HG02588 (cell line): ENCODE measurements around the gene UQCRC1.

Experiments used
- ATAC-seq: cut with Tn5 transposase; IDR thresholded peaks from one replicate; pipeline ENCODE4 v1.9.1; 2021; ENCODE audit warnings: mild to moderate bottlenecking, moderate library complexity; ENCODE audit not compliant: unreplicated experiment

UQCRC1 gene

DNA sequence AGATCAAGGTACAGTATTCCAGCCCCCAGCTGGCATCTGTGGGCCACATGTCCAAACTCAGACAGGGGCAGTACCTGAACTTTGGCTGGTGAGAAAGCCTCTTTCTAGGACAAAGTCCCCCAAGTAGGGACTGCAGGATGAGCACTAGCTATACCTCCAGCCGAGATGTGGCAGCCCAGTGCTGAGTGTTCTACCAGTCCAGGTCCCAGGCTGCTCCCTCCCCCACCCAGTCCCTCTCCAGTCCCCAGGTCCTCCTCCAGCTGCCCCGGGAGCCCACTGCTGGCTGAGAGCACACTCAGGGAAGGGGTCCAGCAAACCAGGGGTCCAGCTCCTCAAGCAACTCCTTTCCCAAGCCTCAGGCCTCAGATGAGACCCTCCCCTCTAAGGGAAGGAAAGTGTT lies 24.3 kb upstream of the UQCRC1 start:
- ATAC-seq: no peak

DNA sequence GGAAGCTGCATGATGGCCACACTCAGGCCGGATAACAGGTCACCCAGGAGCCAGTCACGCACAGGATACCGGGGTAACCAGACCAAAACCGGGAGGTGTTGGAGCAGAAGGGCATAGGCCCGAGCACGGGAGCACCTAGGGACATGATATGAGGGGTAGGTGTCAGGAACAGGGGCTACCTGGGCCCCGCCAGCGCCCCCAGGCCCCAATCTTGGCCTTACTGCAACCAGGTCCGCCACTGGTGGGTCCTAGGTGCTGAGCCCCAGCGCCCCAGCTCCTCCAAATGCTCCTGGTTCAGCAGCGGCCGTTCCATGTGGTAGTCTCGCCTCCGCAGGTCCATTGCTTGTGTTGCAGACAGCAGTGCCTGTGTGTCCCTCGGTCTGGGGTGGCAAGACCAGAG lies 23.8 kb upstream of the UQCRC1 start:
- no peak for ATAC-seq

DNA sequence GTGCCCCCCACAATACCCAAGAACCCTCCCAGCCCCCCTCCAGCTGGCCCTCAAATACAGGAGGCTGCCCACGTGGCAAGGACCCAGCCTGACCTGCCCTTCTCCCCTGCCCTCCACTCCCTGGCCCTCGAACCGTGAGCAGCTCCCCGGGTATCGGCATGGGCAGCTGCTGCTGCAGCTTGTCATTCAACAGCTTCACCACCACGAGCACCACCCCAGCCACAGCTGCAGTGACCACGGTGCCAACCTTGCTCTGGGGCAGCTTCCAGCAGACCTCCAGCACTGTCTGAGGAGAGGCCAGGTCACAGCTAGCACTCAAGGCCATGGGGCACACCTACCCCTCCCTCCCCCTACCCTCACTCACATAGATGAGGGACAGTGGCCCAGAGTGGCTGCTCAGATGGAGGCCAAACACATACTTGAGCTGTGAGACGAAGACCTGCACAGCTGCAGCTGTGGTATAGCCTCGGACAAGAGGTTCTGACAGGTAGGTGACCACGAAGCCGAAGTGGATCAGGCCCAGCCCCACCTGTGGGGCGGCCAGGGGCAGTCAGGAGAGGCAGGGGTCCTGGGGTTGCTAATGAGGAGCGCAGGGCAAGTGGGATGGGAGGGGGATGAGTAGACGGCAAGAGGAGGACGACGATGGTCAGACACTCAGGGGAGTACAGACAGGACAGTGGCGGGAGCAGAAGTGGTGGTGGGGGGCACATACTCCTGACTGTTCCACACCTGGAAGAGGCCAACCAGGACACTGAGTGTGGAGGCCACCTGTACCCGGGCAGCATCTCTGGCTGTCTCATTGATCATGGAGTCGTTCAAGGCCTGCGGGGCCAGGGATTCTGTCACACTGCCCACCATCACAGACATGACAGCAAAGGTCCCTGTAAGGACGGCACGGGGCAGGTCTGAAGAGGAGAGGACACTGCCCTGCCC lies 22.3 kb upstream of the UQCRC1 start:
- ATAC-seq: no peak

DNA sequence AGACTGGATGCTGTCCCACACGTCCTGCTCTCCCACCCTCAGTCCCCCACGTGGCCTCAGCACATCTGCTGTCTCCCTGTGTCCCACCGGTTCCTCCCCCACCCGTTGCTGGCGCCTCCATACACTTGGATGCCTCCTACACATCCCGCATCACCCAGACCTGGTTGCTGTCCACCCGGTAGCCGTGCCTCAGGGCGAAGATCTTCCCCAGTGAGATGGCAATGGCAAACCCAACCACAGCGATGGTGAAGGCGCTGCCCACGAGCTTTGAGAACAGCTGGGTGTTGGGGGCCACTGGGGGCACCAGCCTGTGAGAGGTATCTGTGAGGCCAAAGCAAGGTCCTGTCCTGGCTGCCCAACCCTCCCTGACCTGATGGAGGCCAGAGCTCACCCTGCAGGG lies 21.4 kb upstream of the UQCRC1 start:
- no peak for ATAC-seq

DNA sequence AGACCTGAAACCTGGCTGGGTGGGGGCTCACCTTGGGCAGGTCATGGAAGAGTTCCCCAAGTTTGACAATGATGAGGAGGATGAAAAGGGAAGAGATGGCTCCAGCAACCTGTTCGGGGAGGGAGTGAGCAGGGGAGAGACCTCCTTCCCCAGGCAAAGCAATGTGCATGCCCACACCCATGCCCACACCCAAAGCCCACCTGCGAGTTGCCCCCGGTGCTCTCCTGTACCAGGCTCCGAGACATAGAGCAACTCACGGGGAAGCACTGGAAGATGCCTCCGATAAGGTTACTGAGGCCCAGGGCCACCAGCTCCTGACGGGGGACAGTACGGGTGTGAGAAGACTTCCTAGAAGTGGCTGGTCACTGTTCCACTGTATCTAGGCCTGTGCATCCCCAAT lies 21.0 kb upstream of the UQCRC1 start:
- ATAC-seq: no peak

DNA sequence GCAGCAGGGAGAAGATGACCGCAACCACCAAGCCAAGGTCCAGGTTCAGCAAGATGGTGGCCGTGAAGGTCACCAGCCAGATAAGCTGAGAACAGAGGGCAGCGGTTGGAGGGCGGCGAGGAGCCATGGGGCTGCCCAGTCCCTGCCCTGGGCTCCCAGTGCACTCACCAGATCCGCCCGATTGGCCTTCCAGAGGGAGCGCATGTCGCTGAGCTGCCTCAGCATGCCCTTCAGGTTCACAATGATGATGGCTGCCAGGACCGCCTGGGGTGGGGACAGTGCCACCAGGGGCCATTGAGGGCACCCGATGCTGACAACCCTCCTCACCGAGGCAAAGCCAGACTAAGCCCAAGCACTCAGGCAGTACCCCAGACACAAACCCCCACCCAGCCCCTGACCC lies 20.4 kb upstream of the UQCRC1 start:
- no peak for ATAC-seq

DNA sequence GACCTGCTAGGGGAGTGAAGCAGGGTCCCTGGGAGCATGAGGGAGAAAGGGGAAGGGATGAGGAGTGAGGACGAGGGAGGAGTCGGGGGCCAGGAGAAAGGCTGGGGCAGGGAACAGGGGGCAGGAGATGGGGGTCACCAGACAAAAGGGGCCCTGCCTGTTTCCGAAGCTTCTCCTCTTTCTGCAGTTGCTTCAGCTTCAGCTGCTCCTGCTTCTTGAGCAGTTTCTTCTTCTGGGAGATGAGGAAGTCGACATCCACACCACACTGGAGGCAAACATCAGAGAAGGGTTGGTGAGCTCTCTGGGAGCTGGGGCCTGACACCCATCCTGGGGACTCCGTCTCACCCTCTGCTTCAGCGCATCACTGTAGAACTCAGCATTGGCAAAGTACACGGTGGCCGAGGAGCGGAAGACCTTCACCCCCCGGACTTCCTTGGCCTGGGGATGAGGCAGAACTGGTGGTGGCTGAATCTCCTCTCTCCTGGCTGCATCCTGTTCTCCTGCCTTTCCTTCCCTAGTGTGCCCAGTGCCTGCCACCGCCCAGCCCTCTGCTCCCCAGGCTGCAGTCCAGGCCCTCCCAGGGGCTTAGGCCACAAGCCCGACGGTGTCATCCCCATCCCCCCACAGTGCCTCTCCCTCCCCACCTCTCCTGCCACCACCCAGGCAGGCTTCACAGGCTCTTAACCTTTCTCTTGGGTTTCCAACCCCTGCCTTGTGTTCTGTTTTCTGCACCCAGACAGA lies 19.0 kb upstream of the UQCRC1 start:
- no peak for ATAC-seq

DNA sequence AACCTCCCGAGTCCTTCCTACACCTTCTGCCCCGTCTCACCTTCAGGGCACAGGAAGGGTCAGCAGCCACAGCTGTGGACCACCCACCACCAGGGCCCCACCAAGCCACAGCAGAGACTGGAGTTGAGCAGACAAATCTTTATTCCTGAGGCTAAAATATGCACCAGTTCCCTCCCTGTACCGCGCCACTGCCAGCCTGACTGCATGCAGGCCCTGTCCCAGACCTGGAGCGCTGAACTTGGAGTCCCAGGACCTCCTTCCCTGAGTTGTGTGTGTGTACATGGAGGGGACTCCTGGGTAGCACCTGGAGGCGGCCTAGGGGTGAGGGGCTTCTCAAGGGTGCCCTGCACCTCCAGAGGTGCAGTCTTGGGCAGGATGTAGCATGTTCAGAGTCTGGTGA lies 16.2 kb upstream of the UQCRC1 start:
- no peak for ATAC-seq

DNA sequence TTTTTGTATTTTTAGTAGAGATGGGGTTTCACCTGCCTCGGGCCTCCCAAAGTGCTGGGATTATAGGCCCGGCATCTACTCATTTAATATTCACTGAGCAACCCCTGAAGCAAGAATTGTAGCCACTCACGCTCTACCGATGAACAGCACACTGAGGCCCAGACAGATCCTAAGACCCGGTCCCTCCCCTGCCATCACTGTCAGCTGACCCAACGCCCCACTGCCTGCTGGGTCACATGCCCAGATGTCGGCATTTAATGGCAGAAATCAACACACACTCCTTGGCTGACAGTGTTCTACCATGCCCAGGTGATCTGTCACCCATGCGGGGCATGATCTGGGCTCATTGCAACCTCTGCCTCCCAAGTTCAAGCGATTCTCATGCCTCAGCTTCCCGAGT lies 15.3 kb upstream of the UQCRC1 start:
- no peak for ATAC-seq

DNA sequence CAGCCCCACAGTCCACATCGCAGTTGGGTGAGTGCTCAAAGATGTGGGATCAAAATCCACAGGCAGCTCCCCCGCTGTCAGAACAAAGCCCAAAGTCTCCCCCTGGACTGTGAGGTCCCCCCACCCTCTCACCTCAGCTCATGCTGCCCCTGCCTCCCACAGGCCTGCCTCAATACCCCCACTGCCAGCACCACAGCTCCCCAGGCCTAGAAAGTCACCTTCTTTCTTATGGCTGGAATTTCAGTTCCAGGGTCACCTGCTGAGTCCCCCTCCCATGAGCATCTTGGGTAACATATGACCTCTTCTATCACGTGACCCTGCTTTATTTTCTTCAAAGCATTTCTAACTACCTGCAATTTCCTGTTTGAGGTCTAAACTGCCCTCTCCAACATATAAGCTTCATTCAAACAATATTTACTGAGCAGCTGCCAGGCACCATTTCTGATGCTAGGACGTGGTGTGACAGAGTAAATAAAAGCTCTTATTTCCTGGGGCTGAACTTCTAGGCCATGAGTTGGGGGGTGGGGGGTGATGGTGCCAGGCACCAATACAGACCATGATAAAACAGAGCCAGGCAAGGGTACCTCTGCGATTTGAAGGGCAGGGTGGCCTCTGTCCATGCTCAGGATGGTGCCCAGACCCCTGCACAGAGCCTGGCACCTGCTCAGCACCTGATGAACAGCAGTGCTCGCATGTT lies 14.6 kb upstream of the UQCRC1 start:
- ATAC-seq: no peak

DNA sequence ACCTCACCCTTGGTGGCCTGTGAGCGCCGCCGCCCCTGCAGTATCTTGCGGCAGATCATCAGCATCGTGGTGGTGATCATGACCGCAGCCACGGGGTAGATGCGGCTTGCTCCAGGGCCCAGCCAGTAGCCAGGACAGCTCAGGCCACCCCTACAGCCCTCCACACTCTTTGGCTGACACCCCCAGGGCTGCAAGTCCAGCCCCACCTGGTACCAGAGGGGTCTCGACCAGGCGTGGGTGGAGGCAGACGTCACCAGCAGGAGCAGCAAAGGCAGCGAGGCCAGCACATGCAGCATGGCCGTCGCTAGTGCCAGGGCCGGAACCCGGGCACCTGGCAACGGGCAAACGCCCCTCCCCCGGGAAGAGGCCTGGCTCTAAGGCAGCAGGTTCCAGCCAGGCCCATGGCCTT lies 12.0 kb upstream of the UQCRC1 start, which contains the start of gene TMEM89:
Gene TMEM89, minus strand, starts transcription at position 309 of the 409 bp plus-strand sequence. Its CDS starts 13 bp downstream, at position 296.
- ATAC-seq: no peak

DNA sequence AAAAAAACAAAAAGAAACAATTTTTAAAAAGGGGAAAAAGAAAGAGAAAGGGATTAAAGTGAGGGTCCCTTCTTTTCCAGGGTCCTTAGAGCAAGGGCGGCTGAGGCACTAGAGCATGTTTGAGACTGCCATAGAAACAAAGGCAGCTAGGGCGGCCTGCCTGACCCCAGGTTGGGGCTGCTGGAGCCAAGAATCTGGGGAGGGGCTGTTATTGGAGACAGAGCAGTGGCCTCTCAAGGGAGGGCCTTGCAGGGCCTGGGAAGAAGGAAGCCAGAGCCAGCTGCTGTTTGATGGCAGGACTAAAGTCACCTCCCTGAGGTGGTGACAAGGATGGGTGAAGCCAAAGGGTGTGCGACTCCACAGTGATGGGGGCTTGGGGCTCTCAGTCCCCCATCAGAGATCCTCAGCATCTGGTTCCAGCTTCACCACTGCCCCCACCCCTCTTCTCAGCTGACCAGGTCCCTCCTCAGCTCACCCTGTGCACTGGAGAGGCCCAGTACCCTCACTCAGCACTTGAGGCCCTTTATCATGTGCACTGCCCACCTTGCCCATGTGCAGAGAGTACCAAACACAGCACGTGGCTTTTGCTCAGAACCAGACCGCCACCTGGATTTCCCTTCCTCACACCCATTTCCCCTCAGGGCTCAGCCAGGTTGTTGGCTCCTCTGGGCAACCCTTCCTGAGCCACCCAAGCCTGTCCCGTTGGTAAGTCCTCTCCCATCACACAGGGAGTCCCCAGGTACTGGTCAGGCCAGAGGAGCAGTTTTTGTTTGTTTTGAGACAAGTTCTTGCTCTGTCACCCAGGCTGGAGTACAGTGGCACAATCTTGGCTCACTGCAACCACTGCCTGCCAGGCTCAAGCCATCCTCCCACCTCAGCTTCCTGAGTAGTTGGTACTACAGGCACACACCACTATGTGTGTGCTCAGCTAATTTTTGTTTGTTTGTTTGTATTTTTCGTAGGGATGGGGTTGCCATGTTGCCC lies 10.4 kb upstream of the UQCRC1 start:
- ATAC-seq: no peak

DNA sequence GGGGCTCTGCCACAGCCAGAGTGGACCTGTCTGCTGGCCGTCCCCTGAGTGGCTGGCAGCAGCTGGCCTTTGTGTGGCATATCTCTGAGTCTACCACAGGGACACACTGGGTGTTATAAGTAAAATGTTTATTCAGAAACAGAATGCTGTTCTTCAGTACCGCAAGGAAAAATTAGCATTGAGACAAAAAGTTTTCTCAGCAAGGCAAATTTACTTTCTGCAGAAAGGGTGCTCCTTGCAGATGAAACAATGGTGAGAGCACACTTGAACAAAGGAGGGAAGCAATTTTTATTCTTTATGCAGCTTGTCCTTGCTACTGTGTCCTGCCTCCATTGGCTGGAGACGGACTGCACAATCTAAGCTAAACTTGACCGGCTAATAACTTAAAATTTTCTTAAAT lies 8.1 kb upstream of the UQCRC1 start:
- no peak for ATAC-seq

DNA sequence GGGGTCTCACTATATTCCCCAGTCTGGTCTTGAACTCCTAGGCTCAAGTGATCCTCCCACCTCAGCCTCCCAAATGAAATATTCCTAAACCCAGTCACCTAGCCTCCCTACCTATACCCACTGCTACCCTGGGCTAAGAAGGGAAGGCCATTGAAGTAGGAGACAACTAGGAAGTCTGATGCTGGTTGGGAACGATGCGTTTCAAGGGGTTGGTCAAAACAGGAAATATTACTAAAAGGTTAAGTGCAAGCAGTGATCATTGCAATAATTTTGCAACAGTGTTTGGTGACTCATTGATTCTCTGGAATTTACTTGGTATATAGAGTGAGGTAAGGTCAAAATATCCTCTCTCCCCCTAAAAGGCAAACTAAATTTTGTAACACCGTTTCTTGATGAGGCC lies 4.6 kb upstream of the UQCRC1 start:
- no peak for ATAC-seq

DNA sequence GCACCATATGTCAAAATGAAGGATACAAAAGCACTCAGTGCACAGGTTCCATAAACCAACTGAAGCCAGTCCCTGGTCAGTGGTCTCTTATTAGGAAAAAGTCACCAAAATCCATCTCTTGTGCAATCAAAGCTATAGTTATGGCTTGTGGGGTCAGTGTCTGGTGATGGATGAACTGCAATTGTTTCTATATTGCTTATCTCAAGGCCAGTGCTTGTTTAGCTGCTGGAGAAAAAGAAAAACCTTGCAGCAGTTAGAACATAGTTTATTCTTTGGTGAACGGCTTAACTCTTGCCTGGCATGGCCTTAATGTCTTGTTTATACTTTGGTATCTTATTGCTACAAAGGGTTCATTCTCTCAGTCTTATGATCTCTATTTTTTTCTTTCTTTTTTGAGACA lies 2.9 kb upstream of the UQCRC1 start:
- no peak for ATAC-seq

DNA sequence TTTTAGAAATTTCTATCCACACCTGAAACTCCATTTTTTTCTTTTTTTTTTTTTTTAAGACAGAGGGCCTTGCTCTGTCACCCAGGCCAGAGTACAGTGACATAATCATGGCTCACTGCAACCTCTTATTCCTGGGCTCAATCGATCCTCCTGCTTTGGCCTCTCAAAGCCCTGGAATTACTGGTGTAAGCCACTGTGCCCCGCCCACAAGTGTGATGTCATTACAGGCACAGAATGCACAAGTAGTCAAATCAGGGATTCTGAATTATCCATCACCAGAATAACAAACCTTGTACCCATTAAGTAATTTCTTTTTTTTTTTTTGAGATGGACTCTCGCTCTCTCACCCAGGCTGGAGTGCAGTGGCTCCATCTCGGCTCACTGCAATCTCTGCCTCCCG lies 1.9 kb downstream of the UQCRC1 start:
- ATAC-seq: no peak

DNA sequence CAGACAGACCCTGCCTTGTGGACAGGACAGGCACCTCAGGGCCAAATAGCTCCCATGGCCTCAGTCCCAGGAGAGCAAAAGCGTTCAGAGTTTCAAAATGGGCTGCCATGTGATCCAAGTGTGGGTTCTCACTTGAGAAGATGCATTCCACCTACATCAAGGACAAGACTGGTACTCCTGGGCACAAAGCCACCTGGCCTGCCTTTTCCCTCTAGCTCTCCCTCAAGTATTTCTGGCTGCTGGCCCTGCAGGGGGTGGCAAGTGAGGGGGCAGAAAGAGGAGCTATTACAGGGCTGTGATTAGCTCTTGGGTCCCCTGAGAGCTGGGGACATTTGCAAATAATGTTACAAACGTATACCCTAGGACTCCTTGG lies 7.8 kb downstream of the UQCRC1 start:
- ATAC-seq: no peak

DNA sequence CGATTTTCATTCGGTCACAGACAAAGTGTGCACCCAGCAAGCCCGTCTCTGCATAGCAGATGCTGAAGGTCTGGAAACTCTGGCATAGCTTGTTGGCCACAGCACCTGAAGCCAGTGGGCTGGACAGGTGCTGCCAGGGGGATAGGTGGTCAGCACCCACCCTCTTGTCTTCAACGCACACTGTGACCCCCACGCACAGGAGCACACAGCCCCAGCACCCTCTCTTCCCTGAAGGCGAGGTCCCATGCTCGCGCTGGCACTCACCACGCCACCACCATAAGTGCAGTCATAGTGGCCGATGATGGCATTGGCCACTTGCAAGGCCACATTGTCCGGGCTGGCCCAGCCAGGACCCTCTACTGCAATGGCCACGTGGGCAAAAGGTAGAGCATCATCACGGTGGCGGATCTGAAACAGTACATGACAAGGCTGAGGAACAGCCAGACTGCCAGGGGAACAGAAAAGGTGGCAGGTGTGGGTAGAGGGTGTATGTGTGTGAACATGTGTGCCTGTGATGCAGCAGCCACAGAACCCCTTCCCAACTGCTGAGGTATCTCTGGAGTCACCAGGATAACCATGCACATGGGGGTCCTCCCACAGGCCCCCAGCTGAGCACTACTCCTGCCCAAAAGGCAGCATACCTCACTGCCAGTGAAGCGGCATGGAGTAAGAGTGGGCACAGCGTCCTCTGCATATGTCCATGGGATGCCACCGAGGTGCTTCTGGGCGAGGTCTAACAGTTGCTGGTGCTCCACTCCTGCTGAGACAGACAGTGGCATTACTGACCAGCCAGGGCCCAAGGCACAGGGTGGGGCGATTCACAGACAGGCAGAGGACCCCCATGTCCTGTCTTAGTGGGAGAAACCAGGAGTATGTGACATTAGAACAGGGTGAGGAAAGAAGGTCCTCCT lies 8.5 kb downstream of the UQCRC1 start:
- ATAC-seq: no peak

DNA sequence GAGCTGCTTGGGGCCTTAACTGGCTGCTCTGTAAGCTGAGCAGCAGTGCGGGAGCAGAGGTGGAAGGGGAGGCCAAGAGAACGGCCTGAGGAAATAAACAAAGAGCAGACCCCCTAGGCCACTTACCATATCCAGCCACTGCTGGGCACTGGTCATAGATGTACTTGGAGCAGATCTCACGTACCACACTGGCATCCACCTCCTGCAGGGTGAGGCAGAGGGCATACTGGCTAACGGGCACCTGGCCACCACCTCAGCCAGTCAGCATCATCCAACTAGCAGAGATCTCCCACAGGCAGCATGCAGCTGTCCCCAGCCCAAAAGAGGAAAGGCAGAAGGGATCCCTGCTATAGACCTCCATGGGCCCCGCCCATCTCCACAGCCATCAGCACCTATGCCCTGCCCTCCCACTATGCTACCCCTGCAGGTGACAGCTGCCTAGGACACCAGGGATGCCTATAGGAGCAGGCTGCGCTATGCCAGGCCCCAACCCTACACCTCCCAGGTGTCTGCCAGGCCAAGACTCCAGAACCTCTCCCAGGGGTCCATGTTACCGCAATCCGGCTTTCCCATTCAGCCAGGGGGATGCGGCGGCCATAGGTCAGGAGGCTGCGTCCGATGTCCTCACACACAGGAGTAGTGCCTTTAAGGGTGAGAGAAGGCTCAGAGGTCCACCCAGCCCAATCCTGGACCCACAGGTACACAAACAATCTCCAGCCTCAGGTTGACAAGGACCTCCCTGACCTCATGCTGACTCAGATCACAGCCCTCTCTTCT lies 9.7 kb downstream of the UQCRC1 start:
- ATAC-seq: no peak
